ENCODE results near the gene KLHL42. TPM values are rescaled to one million over a fixed set of nuclear protein-coding genes. Genes with fewer than 3 reads are reported as not detected.
"Not testable (repeated sequence)": the region's sequence is repeated elsewhere in the genome, so short reads cannot be mapped to it uniquely, and the experiment has no call there.

The KLHL42 gene
- total RNA-seq, 1 donor from 2014 or later, result 77.8 TPM

- DNase-seq, result no peak
These were observed 40.5 kb downstream of the KLHL42 start for GRCh38 chr12:27820564-27820963.

GRCh38 chr12:27821259-27821973 lies 41.4 kb downstream of the KLHL42 start:
- no peak for DNase-seq

- DNase-seq, result no peak
These were observed 42.2 kb downstream of the KLHL42 start for GRCh38 chr12:27822076-27822712.

- DNase-seq, result no peak
These were observed 43.0 kb downstream of the KLHL42 start for GRCh38 chr12:27823038-27823437.

- no peak for DNase-seq
These were observed 44.3 kb downstream of the KLHL42 start for GRCh38 chr12:27824126-27824842.

GRCh38 chr12:27826076-27826475 lies 46.0 kb downstream of the KLHL42 start:
- no peak for DNase-seq

GRCh38 chr12:27828196-27828595 lies 48.2 kb downstream of the KLHL42 start:
- DNase-seq, result no peak

GRCh38 chr12:27838543-27839185 lies 58.6 kb downstream of the KLHL42 start:
- no peak for DNase-seq

GRCh38 chr12:27840229-27840999 lies 60.4 kb downstream of the KLHL42 start:
- DNase-seq, result no peak

GRCh38 chr12:27841392-27841882 lies 61.4 kb downstream of the KLHL42 start:
- DNase-seq, result no peak

GRCh38 chr12:27843714-27844245 lies 63.7 kb downstream of the KLHL42 start:
- DNase-seq, result no peak

- no peak for DNase-seq
These were observed 64.5 kb downstream of the KLHL42 start for GRCh38 chr12:27844366-27845090.

- DNase-seq, result no peak
These were observed 65.2 kb downstream of the KLHL42 start for GRCh38 chr12:27845187-27845586.

GRCh38 chr12:27845706-27846105 lies 65.7 kb downstream of the KLHL42 start:
- not testable (repeated sequence) for DNase-seq

GRCh38 chr12:27847293-27847692 lies 67.3 kb downstream of the KLHL42 start:
- not testable (repeated sequence) for DNase-seq

GRCh38 chr12:27851311-27851710 lies 71.3 kb downstream of the KLHL42 start:
- DNase-seq, result no peak

GRCh38 chr12:27852117-27852516 lies 72.1 kb downstream of the KLHL42 start:
- DNase-seq, result no peak

Measured in occipital lobe (tissue), 2 donors.